Tibial artery (tissue), 4 donors: ENCODE data around the gene NELL2.

ENCODE experiments used
- DNase-seq, 2 donors: peaks; one replicate each; pipeline ENCODE4 v3.0.0-alpha.2; 2019
- H3K27ac ChIP-seq, 2 donors: fragments of 200-600 bp; sonication (generic) in 1 of 2; 1 replicate in 1 of 2; 2 replicates in 1 of 2; pipeline ENCODE4 v1.5.1; 2018 to 2019; ENCODE audit warnings: mild to moderate bottlenecking in 1 of 2
- H3K27me3 ChIP-seq, 2 donors: fragments of 200-600 bp; sonication (generic) in 1 of 2; one replicate each; pipeline versions ENCODE4 v1.5.1 to v1.6.0; 2016 to 2019
- H3K36me3 ChIP-seq, 3 donors: fragments of 200-600 bp; sonication (generic) in 2 of 3; one replicate each; pipeline ENCODE4 v1.5.1; 2016 to 2019; ENCODE audit warnings: mild to moderate bottlenecking in 2 of 3
- H3K4me1 ChIP-seq, 4 donors: fragments of 200-600 bp; sonication (generic) in 2 of 4; 1 replicate in 3 of 4; 2 replicates in 1 of 4; pipeline ENCODE4 v1.5.1; 2016 to 2019
- H3K4me3 ChIP-seq, 2 donors: fragments of 200-600 bp; sonication (generic) in 1 of 2; 1 replicate in 1 of 2; 2 replicates in 1 of 2; pipeline ENCODE4 v1.5.1; 2018 to 2019; ENCODE audit warnings: mild to moderate bottlenecking in 2 of 2
- H3K9me3 ChIP-seq, 3 donors: fragments of 200-600 bp; sonication (generic) in 1 of 3; one replicate each; pipeline ENCODE4 v1.5.1; 2016 to 2019
- intact Hi-C: fragments of 100-400 bp; cut with DNase I; formaldehyde crosslinking; loops from one replicate; pipeline ENCODE4 v1.15.0; 2023; ENCODE audit warnings: low total_unique reads
- TF ChIP-seq, protein P1 (sequence below), 2 experiments: fragments of 200-600 bp in 1 of 2; fragments of 450-650 bp in 1 of 2; IDR thresholded peaks; one replicate each; pipeline ENCODE4 v1.5.1; 2017 to 2019; ENCODE audit warnings: antibody characterized with exemption in 2 of 2, mild to moderate bottlenecking in 1 of 2, moderate library complexity in 1 of 2

The NELL2 gene

GRCh38 chr12:44570036-44570583 is 306.0 kb downstream of the NELL2 start:
- no peak overlapping the region for H3K4me3 ChIP-seq
- no peak overlapping the region for H3K27ac ChIP-seq
- no peaks in the 10 kb centered on the region for H3K9me3 ChIP-seq
- H3K4me1 ChIP-seq, result no peaks in the 10 kb centered on the region
- H3K36me3 ChIP-seq, result no peaks in the 10 kb centered on the region
- intact Hi-C loops, result no loop called here
- H3K27me3 ChIP-seq, result no peaks in the 10 kb centered on the region
- TF ChIP-seq, protein P1, sequence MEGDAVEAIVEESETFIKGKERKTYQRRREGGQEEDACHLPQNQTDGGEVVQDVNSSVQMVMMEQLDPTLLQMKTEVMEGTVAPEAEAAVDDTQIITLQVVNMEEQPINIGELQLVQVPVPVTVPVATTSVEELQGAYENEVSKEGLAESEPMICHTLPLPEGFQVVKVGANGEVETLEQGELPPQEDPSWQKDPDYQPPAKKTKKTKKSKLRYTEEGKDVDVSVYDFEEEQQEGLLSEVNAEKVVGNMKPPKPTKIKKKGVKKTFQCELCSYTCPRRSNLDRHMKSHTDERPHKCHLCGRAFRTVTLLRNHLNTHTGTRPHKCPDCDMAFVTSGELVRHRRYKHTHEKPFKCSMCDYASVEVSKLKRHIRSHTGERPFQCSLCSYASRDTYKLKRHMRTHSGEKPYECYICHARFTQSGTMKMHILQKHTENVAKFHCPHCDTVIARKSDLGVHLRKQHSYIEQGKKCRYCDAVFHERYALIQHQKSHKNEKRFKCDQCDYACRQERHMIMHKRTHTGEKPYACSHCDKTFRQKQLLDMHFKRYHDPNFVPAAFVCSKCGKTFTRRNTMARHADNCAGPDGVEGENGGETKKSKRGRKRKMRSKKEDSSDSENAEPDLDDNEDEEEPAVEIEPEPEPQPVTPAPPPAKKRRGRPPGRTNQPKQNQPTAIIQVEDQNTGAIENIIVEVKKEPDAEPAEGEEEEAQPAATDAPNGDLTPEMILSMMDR (IDR thresholded peaks at IDR 0.05), result no peak
- DNase-seq, result no peak

GRCh38 chr12:44565163-44565562 is 311.0 kb downstream of the NELL2 start:
- Histone ChIP-seq H3K4me1 (no peaks in the 10 kb centered on the region), H3K4me3 (no peak overlapping the region), H3K9me3 (no peaks in the 10 kb centered on the region), H3K27me3 (no peaks in the 10 kb centered on the region), H3K36me3 (no peaks in the 10 kb centered on the region), H3K27ac (no peak overlapping the region)
- DNase-seq, result no peak
- TF ChIP-seq, protein P1 (IDR thresholded peaks at IDR 0.05), result no peak
- intact Hi-C loops, result no loop called here

DNA sequence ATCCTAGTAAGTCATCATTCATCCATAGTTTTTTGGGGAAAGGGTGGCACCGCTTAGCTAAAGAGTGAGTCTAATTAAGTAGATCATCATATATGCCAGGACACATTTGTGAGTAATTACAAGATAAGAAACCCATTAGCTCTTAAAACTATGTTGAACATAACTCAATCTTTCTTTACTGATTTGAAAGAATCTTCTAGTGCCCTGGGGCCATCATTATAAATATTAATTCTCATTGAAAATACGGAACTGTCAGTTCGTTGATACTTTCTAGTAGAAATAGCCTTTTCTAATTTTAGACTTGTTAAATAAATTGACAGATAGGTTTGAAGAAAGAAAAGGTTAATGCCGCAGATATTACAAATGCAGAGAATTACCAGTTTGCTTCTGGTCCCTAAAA is 312.6 kb downstream of the NELL2 start:
- Histone ChIP-seq H3K9me3 (no peaks in the 10 kb centered on the region), H3K4me1 (no peaks in the 10 kb centered on the region), H3K4me3 (no peak overlapping the region), H3K27me3 (no peaks in the 10 kb centered on the region), H3K36me3 (no peaks in the 10 kb centered on the region), H3K27ac (no peak overlapping the region)
- intact Hi-C loops, result no loop called here
- no peak for DNase-seq
- TF ChIP-seq, protein P1 (IDR thresholded peaks at IDR 0.05), result no peak

DNA sequence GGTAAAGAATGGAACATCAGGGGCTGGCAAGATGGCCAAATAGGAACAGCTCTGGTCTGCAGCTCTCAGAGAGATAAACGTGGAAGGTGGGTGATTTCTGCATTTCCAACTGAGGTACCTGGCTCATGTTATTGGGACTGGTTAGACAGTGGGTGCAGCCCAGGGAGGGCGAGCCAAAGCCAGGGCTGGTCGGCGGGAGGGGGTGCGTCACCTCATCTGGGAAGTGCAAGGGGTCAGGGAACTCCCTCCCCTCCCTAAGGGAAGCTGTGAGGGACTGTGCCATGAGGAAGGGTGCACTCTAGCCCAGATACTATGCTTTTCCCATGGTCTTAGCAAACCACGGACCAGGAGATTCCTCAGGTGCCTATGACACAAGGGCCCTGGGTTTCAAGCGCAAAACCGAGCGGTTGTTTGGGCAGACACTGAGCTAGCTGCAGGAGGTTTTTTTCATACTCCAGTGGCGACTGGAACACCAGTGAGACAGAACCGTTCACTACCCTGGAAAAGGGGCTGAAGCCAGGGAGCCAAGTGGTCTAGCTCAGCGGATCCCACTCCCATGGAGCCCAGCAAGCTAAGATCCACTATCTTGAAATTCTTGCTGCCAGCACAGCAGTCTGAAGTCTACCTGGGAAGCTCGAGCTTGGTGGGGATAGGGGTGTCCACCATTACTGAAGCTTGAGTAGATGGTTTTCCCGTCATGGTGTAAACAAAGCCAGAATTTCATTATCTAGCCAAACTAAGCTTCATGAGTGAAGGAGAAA is 317.6 kb downstream of the NELL2 start:
- H3K27me3 ChIP-seq, result no peaks in the 10 kb centered on the region
- intact Hi-C loops, result no loop called here
- H3K27ac ChIP-seq, result no peak overlapping the region
- TF ChIP-seq, protein P1 (IDR thresholded peaks at IDR 0.05), result no peak
- no peaks in the 10 kb centered on the region for H3K9me3 ChIP-seq
- H3K4me3 ChIP-seq, result no peak overlapping the region
- no peaks in the 10 kb centered on the region for H3K4me1 ChIP-seq
- H3K36me3 ChIP-seq, result no peaks in the 10 kb centered on the region
- DNase-seq, result no peak

DNA sequence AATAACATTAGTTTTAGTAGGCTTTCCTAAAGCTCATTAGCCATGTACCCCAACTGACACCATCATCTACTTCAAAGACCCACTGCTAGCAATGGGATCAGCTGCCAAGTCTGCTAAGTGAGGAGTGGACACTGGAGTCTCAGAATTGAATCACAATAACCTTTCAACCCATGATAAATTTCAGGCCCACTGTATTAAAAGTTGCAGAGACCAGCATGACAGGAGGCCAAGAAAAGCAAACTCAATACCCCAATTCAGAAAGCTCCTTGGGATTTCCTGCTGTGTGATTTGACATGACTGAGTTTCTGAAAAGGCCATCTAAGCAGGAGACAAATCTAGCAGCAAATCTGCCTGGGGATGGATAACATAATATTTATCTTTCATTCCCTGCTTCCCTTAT is 320.7 kb downstream of the NELL2 start:
- no peak for DNase-seq
- no peak overlapping the region for H3K27ac ChIP-seq
- no peaks in the 10 kb centered on the region for H3K9me3 ChIP-seq
- no peaks in the 10 kb centered on the region for H3K4me1 ChIP-seq
- TF ChIP-seq, protein P1 (IDR thresholded peaks at IDR 0.05), result no peak
- intact Hi-C loops, result no loop called here
- no peak overlapping the region for H3K4me3 ChIP-seq
- no peaks in the 10 kb centered on the region for H3K36me3 ChIP-seq
- H3K27me3 ChIP-seq, result no peaks in the 10 kb centered on the region
